Naive thymus-derived CD8-positive, alpha-beta T cell (primary cell): Measurements from ENCODE around the gene NAP1L4. TPM values are rescaled to one million over a fixed set of nuclear protein-coding genes. Genes with fewer than 3 reads are reported as not detected.
A peak's percentile ranks its signal among the peaks of the same experiment; 100 is the strongest.

Source experiments
- ATAC-seq, 2 donors: fragments of 150-1000 bp; cut with Tn5 transposase in 1 of 2; sonication (Bioruptor Pico), chemical (Tn5 transposase) in 1 of 2; 1 replicate in 1 of 2; 2 replicates in 1 of 2; pipeline ENCODE4 v1.10.0; 2021; ENCODE audit warnings: mild to moderate bottlenecking in 2 of 2, moderate library complexity in 2 of 2
- POLR2A ChIA-PET: fragments of 350-600 bp; sonication (Branson Sonifier 250); formaldehyde crosslinking; loops from one replicate; lab custom pipeline; 2021; ENCODE audit warnings: antibody characterized with exemption; lab: Charles Lee
- DNase-seq, 10 donors: peaks; one replicate each; pipeline versions ENCODE4 v3.0.0 to v3.0.0-alpha.2; 2020 to 2022
- H3K27ac Mint-ChIP-seq, 10 donors: one replicate each; pipeline ENCODE4 v1.8.0; 2020 to 2022; ENCODE audit warnings: mild to moderate bottlenecking in 10 of 10, mixed read lengths in 10 of 10, moderate library complexity in 4 of 10, inconsistent platforms in 1 of 10
- H3K27me3 Mint-ChIP-seq, 5 donors: one replicate each; pipeline ENCODE4 v1.8.0; 2021 to 2022; ENCODE audit warnings: mixed read lengths in 5 of 5
- H3K36me3 Mint-ChIP-seq, 3 donors: one replicate each; pipeline ENCODE4 v1.8.0; 2020 to 2022; ENCODE audit warnings: mixed read lengths in 3 of 3, mild to moderate bottlenecking in 2 of 3, inconsistent platforms in 1 of 3
- H3K4me1 Mint-ChIP-seq, 4 donors: one replicate each; pipeline ENCODE4 v1.8.0; 2021 to 2022; ENCODE audit warnings: mixed read lengths in 4 of 4
- H3K4me3 Mint-ChIP-seq, 10 donors: one replicate each; pipeline ENCODE4 v1.8.0; 2020 to 2022; ENCODE audit warnings: mild to moderate bottlenecking in 10 of 10, mixed read lengths in 10 of 10, moderate library complexity in 6 of 10, inconsistent platforms in 1 of 10
- H3K9me3 Mint-ChIP-seq, 9 donors: one replicate each; pipeline ENCODE4 v1.8.0; 2020 to 2022; ENCODE audit warnings: mixed read lengths in 9 of 9, mild to moderate bottlenecking in 3 of 9, inconsistent platforms in 1 of 9, moderate library complexity in 1 of 9
- polyA plus RNA-seq, 3 donors: library from polyadenylated mRNA; unstranded; fragments of 300-500 nt; fragmentation: Illumina TruSeq; gene quantifications; one replicate each; pipeline ENCODE4 v1.2.3, GENCODE V29; 2021
- total RNA-seq, 8 experiments: library from RNA in 2 of 8; stranded (reverse) in 2 of 8; gene quantifications; one replicate each; pipeline ENCODE4 v1.2.3 and lab custom pipeline; 2021 to 2026

NAP1L4 gene
- total and polyA plus RNA-seq, 5 experiments from 2014 or later = 169 to 471 (median 207) TPM

- H3K9me3 Mint-ChIP-seq = no peaks in the 10 kb centered on the region
- POLR2A ChIA-PET = interaction anchor here (0.5 to 1.0 kb wide), 2 partner anchors 10 to 13 kb away, joined by 3 read pairs; no protein-coding TSS in a partner anchor
- H3K27ac Mint-ChIP-seq = no peak overlapping the region
- no peaks in the 10 kb centered on the region for H3K27me3 Mint-ChIP-seq
- ATAC-seq (no peak), DNase-seq (no peak)
- no peaks in the 10 kb centered on the region for H3K36me3 Mint-ChIP-seq
- no peak overlapping the region for H3K4me3 Mint-ChIP-seq
- peaks cover 14 to 28% (median 18%) of the 10 kb centered on the region in 4 donors for H3K4me1 Mint-ChIP-seq
Measured at GRCh38 chr11:2916114-2916891, 75.8 kb downstream of the NAP1L4 start.

GRCh38 chr11:2915473-2915872, 76.7 kb downstream of the NAP1L4 start:
- H3K27ac Mint-ChIP-seq = no peak overlapping the region
- POLR2A ChIA-PET = no interaction called here
- no peak for ATAC-seq
- no peaks in the 10 kb centered on the region for H3K9me3 Mint-ChIP-seq
- no peak for DNase-seq
- no peaks in the 10 kb centered on the region for H3K36me3 Mint-ChIP-seq
- H3K27me3 Mint-ChIP-seq = no peaks in the 10 kb centered on the region
- H3K4me1 Mint-ChIP-seq = peaks cover 14 to 28% (median 18%) of the 10 kb centered on the region in 4 donors
- no peak overlapping the region for H3K4me3 Mint-ChIP-seq

- H3K27me3 Mint-ChIP-seq = no peaks in the 10 kb centered on the region
- DNase-seq = no peak
- H3K36me3 Mint-ChIP-seq = no peaks in the 10 kb centered on the region
- H3K27ac Mint-ChIP-seq = peak overlapping the region in 2 of 10 donors; percentile 20 to 33
- H3K4me1 Mint-ChIP-seq = peaks cover 14 to 26% (median 18%) of the 10 kb centered on the region in 4 donors
- H3K4me3 Mint-ChIP-seq = peak overlapping the region in 3 of 10 donors; percentile 50 to 63 (median 56)
- POLR2A ChIA-PET = no interaction called here
- peak in 1 of 2 donors; percentile 21 for ATAC-seq
- no peaks in the 10 kb centered on the region for H3K9me3 Mint-ChIP-seq
Measured at GRCh38 chr11:2914455-2915195, 77.5 kb downstream of the NAP1L4 start.

- DNase-seq (no peak), ATAC-seq (peak; percentile 65)
- Mint-ChIP-seq H3K27me3 (no peaks in the 10 kb centered on the region), H3K9me3 (no peaks in the 10 kb centered on the region), H3K4me1 (peaks cover 14 to 26% (median 18%) of the 10 kb centered on the region in 4 donors), H3K4me3 (peak overlapping the region in 7 of 10 donors; percentile 47 to 63 (median 58)), H3K36me3 (no peaks in the 10 kb centered on the region), H3K27ac (peak overlapping the region in 4 of 10 donors; percentile 18 to 52 (median 36))
- POLR2A ChIA-PET = interaction anchor here (1.3 to 1.5 kb wide), 2 partner anchors 11 to 16 kb away, joined by 3 to 5 read pairs; partner anchors contain the start of gene PHLDA2
Measured at GRCh38 chr11:2913776-2914175, 78.4 kb downstream of the NAP1L4 start.

GRCh38 chr11:2913019-2913431, 79.1 kb downstream of the NAP1L4 start:
- ATAC-seq = peak in 1 of 2 donors; percentile 28
- H3K4me3 Mint-ChIP-seq = peak overlapping the region in 3 of 10 donors; percentile 52 to 63 (median 58)

GRCh38 chr11:2912498-2912897, 79.6 kb downstream of the NAP1L4 start:
- H3K27ac Mint-ChIP-seq = no peak overlapping the region
- no peaks in the 10 kb centered on the region for H3K9me3 Mint-ChIP-seq
- H3K27me3 Mint-ChIP-seq = peaks cover 0 to under 1% (median 0%) of the 10 kb centered on the region in 5 donors
- H3K4me3 Mint-ChIP-seq = peak overlapping the region in 1 of 10 donors; percentile 63
- POLR2A ChIA-PET = interaction anchor here (1.2 to 1.5 kb wide), 3 partner anchors 10 to 17 kb away, joined by 3 to 5 read pairs (median 3); partner anchors contain the start of gene PHLDA2
- ATAC-seq = no peak
- H3K4me1 Mint-ChIP-seq = peaks cover 14 to 26% (median 18%) of the 10 kb centered on the region in 4 donors
- no peaks in the 10 kb centered on the region for H3K36me3 Mint-ChIP-seq
- DNase-seq = no peak

More at GRCh38 chr11:2913019-2913431, 79.1 kb downstream of the NAP1L4 start:
- DNase-seq = no peak
- H3K9me3 Mint-ChIP-seq = no peaks in the 10 kb centered on the region
- no peaks in the 10 kb centered on the region for H3K27me3 Mint-ChIP-seq
- POLR2A ChIA-PET = interaction anchor here (1.2 to 1.5 kb wide), 3 partner anchors 11 to 16 kb away, joined by 3 to 5 read pairs (median 3); partner anchors contain the start of gene PHLDA2
- H3K36me3 Mint-ChIP-seq = no peaks in the 10 kb centered on the region
- peak overlapping the region in 1 of 10 donors; percentile 73 for H3K27ac Mint-ChIP-seq
- H3K4me1 Mint-ChIP-seq = peaks cover 14 to 26% (median 18%) of the 10 kb centered on the region in 4 donors

GRCh38 chr11:2911785-2912391, 80.2 kb downstream of the NAP1L4 start:
- DNase-seq (no peak), ATAC-seq (no peak)
- peaks cover 0 to 2% (median 0%) of the 10 kb centered on the region in 3 donors for H3K36me3 Mint-ChIP-seq
- peaks cover 14 to 26% (median 18%) of the 10 kb centered on the region in 4 donors for H3K4me1 Mint-ChIP-seq
- no peak overlapping the region for H3K27ac Mint-ChIP-seq
- peak overlapping the region in 2 of 10 donors; percentile 34 to 48 for H3K4me3 Mint-ChIP-seq
- no peaks in the 10 kb centered on the region for H3K9me3 Mint-ChIP-seq
- POLR2A ChIA-PET = interaction anchor here (1.2 kb wide), 1 partner anchor 16 kb away, joined by 3 read pairs; no protein-coding TSS in a partner anchor
- peaks cover 0 to 3% (median 0%) of the 10 kb centered on the region in 5 donors for H3K27me3 Mint-ChIP-seq

- H3K4me1 Mint-ChIP-seq = peaks cover 14 to 26% (median 18%) of the 10 kb centered on the region in 4 donors
- ATAC-seq = no peak
- H3K27ac Mint-ChIP-seq = peak overlapping the region in 1 of 10 donors; percentile 11
- H3K27me3 Mint-ChIP-seq = peaks cover 0 to 3% (median 0%) of the 10 kb centered on the region in 5 donors
- POLR2A ChIA-PET = no interaction called here
- no peak for DNase-seq
- H3K36me3 Mint-ChIP-seq = peaks cover 0 to 5% (median 0%) of the 10 kb centered on the region in 3 donors
- no peaks in the 10 kb centered on the region for H3K9me3 Mint-ChIP-seq
- H3K4me3 Mint-ChIP-seq = no peak overlapping the region
Measured at GRCh38 chr11:2911088-2911784, 80.9 kb downstream of the NAP1L4 start.

GRCh38 chr11:2910401-2910955, 81.7 kb downstream of the NAP1L4 start:
- no peak overlapping the region for H3K4me3 Mint-ChIP-seq
- H3K27ac Mint-ChIP-seq = peak overlapping the region in 1 of 10 donors; percentile 25
- H3K27me3 Mint-ChIP-seq = peaks cover 0 to 3% (median 0%) of the 10 kb centered on the region in 5 donors
- POLR2A ChIA-PET = no interaction called here
- no peak for ATAC-seq
- no peak for DNase-seq
- peaks cover 4 to 12% (median 6%) of the 10 kb centered on the region in 3 donors for H3K36me3 Mint-ChIP-seq
- H3K4me1 Mint-ChIP-seq = peaks cover 17 to 26% (median 20%) of the 10 kb centered on the region in 4 donors
- H3K9me3 Mint-ChIP-seq = no peaks in the 10 kb centered on the region

GRCh38 chr11:2909133-2909902, 82.8 kb downstream of the NAP1L4 start:
- DNase-seq (no peak), ATAC-seq (no peak)
- peaks cover 5 to 20% (median 11%) of the 10 kb centered on the region in 3 donors for H3K36me3 Mint-ChIP-seq
- H3K27me3 Mint-ChIP-seq = peaks cover 0 to 3% (median 0%) of the 10 kb centered on the region in 5 donors
- POLR2A ChIA-PET = interaction anchor here (1.0 kb wide), 1 partner anchor 20 kb away, joined by 4 read pairs; the partner anchor contains the start of gene PHLDA2
- H3K4me1 Mint-ChIP-seq = peaks cover 14 to 30% (median 21%) of the 10 kb centered on the region in 4 donors
- no peak overlapping the region for H3K27ac Mint-ChIP-seq
- H3K9me3 Mint-ChIP-seq = no peaks in the 10 kb centered on the region
- H3K4me3 Mint-ChIP-seq = no peak overlapping the region

GRCh38 chr11:2908130-2908529, 84.0 kb downstream of the NAP1L4 start:
- Mint-ChIP-seq H3K4me1 (peaks cover 8 to 28% (median 17%) of the 10 kb centered on the region in 4 donors), H3K27me3 (peaks cover 0 to 3% (median 0%) of the 10 kb centered on the region in 5 donors), H3K36me3 (peaks cover 5 to 20% (median 11%) of the 10 kb centered on the region in 3 donors), H3K4me3 (no peak overlapping the region), H3K9me3 (no peaks in the 10 kb centered on the region), H3K27ac (no peak overlapping the region)
- POLR2A ChIA-PET = no interaction called here
- DNase-seq (no peak), ATAC-seq (no peak)
